Effector memory CD8-positive, alpha-beta T cell (primary cell): ENCODE data around the gene TARM1.

Source experiments
- ATAC-seq: fragments of 150-1000 bp; cut with Tn5 transposase; replicated peaks from 2 replicates; pipeline ENCODE4 v1.10.0; 2021; ENCODE audit warnings: mild to moderate bottlenecking, moderate library complexity
- DNase-seq, 3 experiments: peaks; one replicate each; pipeline ENCODE4 v3.0.0; 2021
- H3K27ac Mint-ChIP-seq, 2 donors: one replicate each; pipeline ENCODE4 v1.8.0; 2022; ENCODE audit warnings: mild to moderate bottlenecking in 2 of 2, mixed read lengths in 2 of 2, moderate library complexity in 2 of 2
- H3K27me3 Mint-ChIP-seq, 2 donors: one replicate each; pipeline ENCODE4 v1.8.0; 2022; ENCODE audit warnings: mixed read lengths in 2 of 2
- H3K36me3 Mint-ChIP-seq: one replicate; pipeline ENCODE4 v1.8.0; 2022; ENCODE audit warnings: mild to moderate bottlenecking, moderate library complexity, mixed read lengths; ENCODE audit not compliant: insufficient read depth
- H3K4me1 Mint-ChIP-seq, 2 donors: one replicate each; pipeline ENCODE4 v1.8.0; 2022; ENCODE audit warnings: low read depth in 2 of 2, mixed read lengths in 2 of 2
- H3K4me3 Mint-ChIP-seq, 2 donors: one replicate each; pipeline ENCODE4 v1.8.0; 2022; ENCODE audit warnings: mild to moderate bottlenecking in 2 of 2, mixed read lengths in 2 of 2, moderate library complexity in 2 of 2
- H3K9me3 Mint-ChIP-seq, 2 donors: one replicate each; pipeline ENCODE4 v1.8.0; 2022; ENCODE audit warnings: mixed read lengths in 2 of 2

The TARM1 gene

DNA sequence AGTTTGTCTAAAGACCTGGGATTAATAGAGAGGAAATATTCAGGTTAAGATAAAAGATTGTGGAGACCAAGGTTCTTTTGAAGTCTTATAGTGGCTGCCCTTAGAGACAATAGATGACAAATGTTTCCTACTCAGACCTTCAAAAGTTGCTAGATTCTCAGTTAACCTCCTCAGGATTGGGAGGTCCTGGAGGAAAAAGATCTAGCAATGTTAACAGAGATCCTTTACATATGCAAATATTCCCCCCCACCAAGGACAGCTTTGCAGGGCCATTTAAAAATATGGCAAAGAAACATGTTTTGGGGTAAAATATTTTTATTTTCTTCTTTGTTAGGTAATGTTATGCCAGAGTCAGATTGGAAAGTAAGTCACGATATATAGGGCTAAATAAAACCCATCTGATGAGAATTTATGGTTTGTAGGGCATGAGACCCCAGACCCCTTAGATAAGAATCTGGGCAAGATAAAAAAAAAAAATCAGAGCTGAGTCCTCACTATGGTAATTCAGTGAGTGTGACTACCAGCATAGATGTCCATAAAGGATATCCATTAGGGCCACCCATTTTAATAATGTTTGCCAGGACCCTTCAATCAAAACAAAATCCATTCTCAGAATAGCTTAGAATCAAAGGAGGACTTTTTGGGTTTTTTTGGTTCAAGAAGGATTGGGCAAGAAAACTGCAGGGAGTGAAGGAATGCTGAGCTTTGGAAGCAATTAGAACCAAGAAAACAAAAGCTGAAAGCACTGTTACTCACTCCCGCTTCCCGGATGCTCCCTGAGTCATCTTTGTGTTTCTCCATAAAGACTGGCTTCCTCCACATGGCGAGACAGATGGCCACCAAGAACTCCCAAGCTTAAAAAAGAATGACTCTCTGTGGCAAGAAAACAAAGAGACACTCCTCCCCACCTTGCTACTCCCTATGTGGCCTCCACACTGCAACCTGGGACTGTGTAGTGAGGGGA, 45.7 kb downstream of the TARM1 start:
- ATAC-seq (no peak), DNase-seq (no peak)
- no peak overlapping the region for H3K27ac Mint-ChIP-seq
- H3K4me1 Mint-ChIP-seq: no peaks in the 10 kb centered on the region
- no peak overlapping the region for H3K4me3 Mint-ChIP-seq
- peaks cover 32 to 58% of the 10 kb centered on the region in 2 donors for H3K27me3 Mint-ChIP-seq
- H3K36me3 Mint-ChIP-seq: no peaks in the 10 kb centered on the region
- no peaks in the 10 kb centered on the region for H3K9me3 Mint-ChIP-seq

DNA sequence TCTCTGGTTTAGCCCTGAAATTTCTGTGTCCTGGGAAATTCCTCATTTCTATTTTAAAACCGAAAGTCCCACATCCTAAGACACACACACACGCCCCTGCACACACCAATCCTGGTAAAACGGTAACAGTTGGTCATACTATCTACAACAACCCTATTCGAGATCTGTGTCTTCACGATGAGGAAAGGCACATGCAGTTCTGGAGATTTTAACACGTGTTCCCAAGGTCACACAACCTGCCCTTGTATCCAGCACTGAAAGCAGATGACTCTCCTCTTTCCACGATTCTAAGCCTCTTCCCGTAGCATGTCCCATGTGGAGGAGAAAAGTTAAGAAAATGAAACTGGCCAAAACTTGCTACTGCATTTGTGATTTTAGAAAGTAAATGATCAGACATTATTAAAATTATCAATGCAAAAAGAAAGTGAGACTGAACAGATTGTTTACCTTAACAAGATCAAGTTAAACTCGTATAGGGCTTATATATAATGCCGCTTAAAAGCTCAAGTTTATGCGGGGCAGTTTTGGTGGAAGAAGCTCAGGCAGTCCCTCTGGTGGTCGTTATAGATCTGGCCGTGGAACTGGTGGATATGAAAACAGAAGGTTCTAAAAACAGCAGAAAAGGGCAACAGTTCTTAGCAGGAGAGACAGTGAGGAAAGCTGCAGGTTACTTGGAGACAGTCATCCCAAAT, 50.1 kb downstream of the TARM1 start:
- DNase-seq (no peak), ATAC-seq (no peak)
- Mint-ChIP-seq H3K9me3 (no peaks in the 10 kb centered on the region), H3K27me3 (peaks cover 43% of the 10 kb centered on the region in 2 donors), H3K4me3 (no peak overlapping the region), H3K36me3 (no peaks in the 10 kb centered on the region), H3K4me1 (peaks cover 2 to 3% of the 10 kb centered on the region in 2 donors), H3K27ac (no peak overlapping the region)

DNA sequence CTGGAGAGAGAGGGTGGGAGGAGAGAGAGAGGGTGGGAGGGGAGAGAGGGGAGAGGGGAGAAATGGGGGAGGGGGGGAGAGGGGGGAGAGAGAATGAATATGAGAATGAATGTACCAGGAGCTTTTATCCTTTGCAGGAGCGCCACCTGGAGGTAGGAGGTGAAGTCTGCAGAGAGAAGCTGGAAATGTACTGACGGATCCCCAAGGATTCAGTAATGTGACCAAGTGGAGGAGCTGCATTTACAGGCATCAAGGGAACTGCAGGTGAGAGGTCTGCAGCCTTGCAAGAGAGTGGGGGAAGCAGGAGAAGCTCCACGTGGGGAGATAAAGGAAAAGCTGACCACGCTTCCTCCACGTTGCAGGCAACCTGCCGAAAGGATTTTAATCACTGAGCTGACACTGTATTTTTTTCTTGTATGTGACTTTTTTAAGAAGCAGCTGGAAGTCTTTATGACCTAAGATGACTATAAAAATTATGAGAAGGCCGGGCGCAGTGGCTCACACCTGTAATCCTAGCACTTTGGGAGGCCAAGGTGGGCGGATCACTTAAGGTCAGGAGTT, 51.2 kb downstream of the TARM1 start:
- DNase-seq: peak; percentile 35 to 39 (median 38)
- H3K27ac Mint-ChIP-seq: no peak overlapping the region

DNA sequence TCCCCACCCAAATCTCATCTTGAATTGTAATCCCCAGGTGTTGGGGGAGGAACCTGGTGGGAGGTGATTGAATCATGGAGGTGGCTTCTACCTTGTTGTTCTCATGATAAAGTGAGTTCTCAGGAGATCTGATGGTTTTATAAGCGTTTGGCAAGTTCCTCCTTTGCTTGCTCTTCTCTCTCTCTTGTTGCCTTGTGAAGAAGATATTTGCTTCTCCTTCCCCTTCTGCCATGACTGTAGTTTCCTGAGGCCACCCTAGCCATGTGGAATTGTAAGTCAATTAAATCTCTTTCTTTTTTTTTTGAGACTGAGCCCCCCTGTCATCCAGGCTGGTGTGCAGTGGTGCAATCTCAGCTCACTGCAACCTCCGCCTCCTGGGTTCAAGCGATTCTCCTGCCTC, 51.9 kb downstream of the TARM1 start:
- ATAC-seq (no peak), DNase-seq (no peak)
- Mint-ChIP-seq H3K27me3 (peaks cover 28 to 34% of the 10 kb centered on the region in 2 donors), H3K36me3 (no peaks in the 10 kb centered on the region), H3K27ac (no peak overlapping the region), H3K4me3 (no peak overlapping the region), H3K4me1 (peaks cover 2 to 3% of the 10 kb centered on the region in 2 donors), H3K9me3 (no peaks in the 10 kb centered on the region)

More for the DNA sequence above, 51.2 kb downstream of the TARM1 start:
- H3K4me3 Mint-ChIP-seq: no peak overlapping the region
- peaks cover 2 to 3% of the 10 kb centered on the region in 2 donors for H3K4me1 Mint-ChIP-seq
- H3K9me3 Mint-ChIP-seq: no peaks in the 10 kb centered on the region
- no peaks in the 10 kb centered on the region for H3K36me3 Mint-ChIP-seq
- no peak for ATAC-seq
- peaks cover 34 to 37% of the 10 kb centered on the region in 2 donors for H3K27me3 Mint-ChIP-seq

DNA sequence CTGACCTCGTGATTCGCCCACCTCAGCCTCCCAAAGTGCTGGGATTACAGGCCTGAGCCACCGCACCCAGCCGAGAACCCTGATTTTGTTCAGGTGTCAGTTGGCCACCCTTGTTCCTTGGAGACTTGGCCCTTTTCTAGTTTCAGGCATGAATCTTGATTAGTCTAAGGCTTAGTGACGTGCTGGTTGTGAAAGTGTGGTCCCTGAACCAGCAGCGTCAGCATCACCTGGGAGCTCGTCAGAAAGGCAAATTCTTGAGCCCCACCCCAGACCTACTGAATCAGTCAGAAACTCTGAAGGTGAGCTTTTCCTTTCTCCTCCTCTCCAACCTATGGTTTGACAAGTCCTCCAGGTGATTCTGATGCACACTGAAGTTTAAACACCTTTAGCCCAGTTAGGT, 54.5 kb downstream of the TARM1 start:
- Mint-ChIP-seq H3K27ac (no peak overlapping the region), H3K4me1 (peaks cover 3 to 4% of the 10 kb centered on the region in 2 donors), H3K27me3 (peaks cover 47 to 50% of the 10 kb centered on the region in 2 donors), H3K9me3 (no peaks in the 10 kb centered on the region), H3K36me3 (no peaks in the 10 kb centered on the region), H3K4me3 (no peak overlapping the region)
- no peak for ATAC-seq
- no peak for DNase-seq

DNA sequence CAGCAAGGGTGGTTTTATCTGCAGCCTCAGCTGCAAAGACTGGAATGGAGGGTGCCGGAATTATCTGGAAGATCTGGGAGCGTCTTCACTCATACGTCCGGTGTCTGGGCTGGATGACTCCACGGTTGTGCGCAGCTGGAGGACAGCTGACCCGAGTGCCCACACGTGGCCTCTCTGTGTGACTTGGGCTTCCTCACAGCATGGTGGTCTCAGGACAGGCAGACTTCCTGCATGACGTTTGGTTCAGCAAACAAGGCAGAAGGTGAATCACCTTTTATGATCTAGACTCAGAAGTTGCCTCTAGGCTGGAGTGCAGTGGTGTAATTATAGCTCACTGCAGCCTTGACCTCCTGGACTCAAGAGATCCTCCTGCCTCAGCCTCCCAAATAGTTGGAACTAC, 56.5 kb downstream of the TARM1 start:
- H3K9me3 Mint-ChIP-seq: no peaks in the 10 kb centered on the region
- ATAC-seq: no peak
- H3K4me1 Mint-ChIP-seq: peaks cover 0 to 2% of the 10 kb centered on the region in 2 donors
- H3K27me3 Mint-ChIP-seq: peaks cover 41 to 46% of the 10 kb centered on the region in 2 donors
- no peak overlapping the region for H3K27ac Mint-ChIP-seq
- H3K36me3 Mint-ChIP-seq: no peaks in the 10 kb centered on the region
- no peak overlapping the region for H3K4me3 Mint-ChIP-seq
- DNase-seq: no peak

DNA sequence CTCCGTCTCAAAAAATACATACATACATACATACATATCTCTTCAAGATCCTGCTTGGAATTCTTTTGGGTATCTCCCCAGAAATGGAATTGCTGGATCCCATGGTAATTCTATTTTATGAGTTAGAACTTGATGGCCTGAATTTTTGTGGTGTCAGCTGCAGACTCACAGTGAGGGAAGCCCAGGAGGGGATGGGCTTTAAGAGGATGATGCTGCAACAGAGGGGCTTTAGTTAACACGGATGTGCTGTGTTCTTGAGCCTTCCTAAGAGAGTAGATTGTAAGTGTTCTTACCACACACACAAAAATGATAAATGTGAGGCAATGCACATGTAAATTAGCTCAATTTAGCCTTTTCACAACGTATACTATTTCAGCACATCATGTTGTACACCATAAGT, 58.0 kb downstream of the TARM1 start:
- H3K36me3 Mint-ChIP-seq: no peaks in the 10 kb centered on the region
- no peak for DNase-seq
- H3K4me1 Mint-ChIP-seq: peaks cover 0 to 2% of the 10 kb centered on the region in 2 donors
- ATAC-seq: no peak
- no peaks in the 10 kb centered on the region for H3K9me3 Mint-ChIP-seq
- H3K27me3 Mint-ChIP-seq: peaks cover 36 to 44% of the 10 kb centered on the region in 2 donors
- H3K27ac Mint-ChIP-seq: no peak overlapping the region
- no peak overlapping the region for H3K4me3 Mint-ChIP-seq

DNA sequence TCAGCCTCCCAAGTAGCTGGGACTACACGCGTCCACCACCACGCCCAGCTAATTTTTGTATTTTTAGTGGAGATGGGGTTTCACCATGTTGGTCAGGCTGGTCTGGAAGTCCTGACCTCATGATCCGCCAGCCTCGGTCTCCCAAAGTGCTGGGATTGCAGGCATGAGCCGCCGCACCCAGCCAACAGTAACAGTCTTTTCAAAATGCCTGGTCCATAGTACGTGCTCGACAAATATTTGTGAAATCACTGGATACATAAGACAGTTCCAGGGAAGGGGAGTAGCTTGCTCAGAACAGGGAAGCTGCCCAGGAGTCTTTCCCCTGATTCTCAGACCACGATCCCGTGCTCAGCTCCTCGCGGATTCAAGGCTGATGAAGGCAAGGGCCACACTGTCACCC, 59.2 kb downstream of the TARM1 start:
- Mint-ChIP-seq H3K4me3 (no peak overlapping the region), H3K4me1 (peaks cover 0 to 2% of the 10 kb centered on the region in 2 donors), H3K36me3 (no peaks in the 10 kb centered on the region), H3K9me3 (no peaks in the 10 kb centered on the region), H3K27me3 (peaks cover 42 to 56% of the 10 kb centered on the region in 2 donors), H3K27ac (no peak overlapping the region)
- no peak for DNase-seq
- no peak for ATAC-seq

DNA sequence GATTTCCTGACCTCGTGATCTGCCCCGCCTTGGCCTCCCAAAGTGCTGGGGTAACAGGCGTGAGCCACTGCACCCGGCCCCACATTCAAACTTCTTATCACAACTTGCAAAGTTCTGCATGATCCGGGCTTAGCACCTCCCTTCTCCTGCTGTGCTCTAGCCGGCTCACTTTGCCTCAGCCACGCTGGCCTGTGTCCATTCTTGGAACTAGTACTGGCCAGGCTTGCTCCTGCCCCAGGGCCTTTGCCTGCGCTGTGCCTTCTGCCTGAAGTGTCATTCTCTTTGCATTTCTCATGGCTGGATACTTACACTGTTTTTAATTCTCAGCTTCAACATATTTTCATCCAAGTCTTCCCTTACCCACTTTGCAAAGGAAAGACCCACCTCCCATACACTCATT, 59.8 kb downstream of the TARM1 start:
- Mint-ChIP-seq H3K4me3 (no peak overlapping the region), H3K4me1 (peaks cover 0 to 2% of the 10 kb centered on the region in 2 donors), H3K27me3 (peaks cover 44 to 61% of the 10 kb centered on the region in 2 donors)

More for the DNA sequence above, 59.8 kb downstream of the TARM1 start:
- Mint-ChIP-seq H3K9me3 (no peaks in the 10 kb centered on the region), H3K36me3 (no peaks in the 10 kb centered on the region), H3K27ac (no peak overlapping the region)
- ATAC-seq (no peak), DNase-seq (no peak)
